EL (cell line): ENCODE measurements around the gene DCDC2B.
A peak's percentile ranks its signal among the peaks of the same experiment; 100 is the strongest.
"Not testable (repeated sequence)": the region's sequence is repeated elsewhere in the genome, so short reads cannot be mapped to it uniquely, and the experiment has no call there.

Experiments
- DNase-seq: peaks from one replicate; pipeline ENCODE4 v3.0.0-alpha.2; 2016

The DCDC2B gene

GRCh38 chr1:32228771-32229170 is 19.9 kb downstream of the DCDC2B start:
- no peak for DNase-seq

- DNase-seq, result no peak
These were observed 23.0 kb downstream of the DCDC2B start for GRCh38 chr1:32231843-32232432.

- DNase-seq, result no peak
These were observed 23.8 kb downstream of the DCDC2B start for GRCh38 chr1:32232558-32233304.

GRCh38 chr1:32234792-32235191 is 25.9 kb downstream of the DCDC2B start:
- DNase-seq, result no peak

- DNase-seq, result no peak
These were observed 30.4 kb downstream of the DCDC2B start for GRCh38 chr1:32239337-32239736.

- DNase-seq, result no peak
These were observed 30.9 kb downstream of the DCDC2B start for GRCh38 chr1:32239790-32240139.

GRCh38 chr1:32240140-32240951 is 31.5 kb downstream of the DCDC2B start:
- DNase-seq, result peak; percentile 78

- peak; percentile 64 for DNase-seq
These were observed 32.3 kb downstream of the DCDC2B start for GRCh38 chr1:32241001-32241763.

- peak; percentile 40 for DNase-seq
These were observed 33.5 kb downstream of the DCDC2B start for GRCh38 chr1:32242341-32242851.

GRCh38 chr1:32246888-32247273 is 38.0 kb downstream of the DCDC2B start, which contains the start of gene FAM167B:
Gene FAM167B (plus strand): TSS chr1:32247222. CDS start chr1:32247422, 200 bp downstream.
- peak; percentile 89 for DNase-seq

GRCh38 chr1:32247452-32247851 is 38.6 kb downstream of the DCDC2B start:
- DNase-seq, result no peak

GRCh38 chr1:32247983-32248889 is 39.3 kb downstream of the DCDC2B start:
- DNase-seq, result peak; percentile 65

GRCh38 chr1:32249831-32250525 is 41.1 kb downstream of the DCDC2B start:
- no peak for DNase-seq

GRCh38 chr1:32250893-32251716 is 42.2 kb downstream of the DCDC2B start, which contains the start of gene LCK:
Gene LCK (plus strand): TSS chr1:32251265. CDS start chr1:32274330, 23,065 bp downstream.
- DNase-seq, result no peak

- no peak for DNase-seq
These were observed 46.5 kb downstream of the DCDC2B start for GRCh38 chr1:32255072-32256071.

- no peak for DNase-seq
These were observed 47.8 kb downstream of the DCDC2B start for GRCh38 chr1:32256473-32257226.

- no peak for DNase-seq
These were observed 48.3 kb downstream of the DCDC2B start for GRCh38 chr1:32257227-32257508.

GRCh38 chr1:32263236-32263593 is 54.3 kb downstream of the DCDC2B start:
- not testable (repeated sequence) for DNase-seq
